Activated CD4-positive, alpha-beta T cell treated with anti-CD3 and anti-CD28 coated beads, Interleukin-2, Interleukin-4, amounts not matched to agents 100 ng/mL and 50 ng/mL, durations not matched to agents 16 hours and 8 hours (primary cell): ENCODE data around the gene ORAI1.
A peak's percentile ranks its signal among the peaks of the same experiment; 100 is the strongest.
"Not testable (repeated sequence)": the region's sequence is repeated elsewhere in the genome, so short reads cannot be mapped to it uniquely, and the experiment has no call there.

Source experiments
- DNase-seq: peaks from one replicate; pipeline ENCODE4 v3.0.0-alpha.2; 2020; ENCODE audit warnings: low spot score

ORAI1 gene

GRCh38 chr12:121649322-121649721, 23.0 kb downstream of the ORAI1 start:
- no peak for DNase-seq

- peak; percentile 57 for DNase-seq
Measured at GRCh38 chr12:121649819-121650353, 23.6 kb downstream of the ORAI1 start.

GRCh38 chr12:121651320-121651719, 25.0 kb downstream of the ORAI1 start:
- DNase-seq = no peak

GRCh38 chr12:121652767-121653497, 26.6 kb downstream of the ORAI1 start:
- DNase-seq = no peak

GRCh38 chr12:121653999-121654398, 27.7 kb downstream of the ORAI1 start:
- no peak for DNase-seq

GRCh38 chr12:121656122-121656521, 29.8 kb downstream of the ORAI1 start:
- no peak for DNase-seq

- DNase-seq = peak; percentile 84
Measured at GRCh38 chr12:121657305-121658008, 31.1 kb downstream of the ORAI1 start.

- not testable (repeated sequence) for DNase-seq
Measured at GRCh38 chr12:121661353-121662105, 35.2 kb downstream of the ORAI1 start.

GRCh38 chr12:121663610-121663929, 37.2 kb downstream of the ORAI1 start:
- DNase-seq = no peak

GRCh38 chr12:121666829-121667228, 40.5 kb downstream of the ORAI1 start:
- not testable (repeated sequence) for DNase-seq

GRCh38 chr12:121668750-121669520, 42.6 kb downstream of the ORAI1 start:
- DNase-seq = no peak

- no peak for DNase-seq
Measured at GRCh38 chr12:121669521-121669900, 43.2 kb downstream of the ORAI1 start, which contains the start of gene MORN3. Gene MORN3 (minus strand): TSS chr12:121669654. CDS start chr12:121669483, 171 bp downstream.

GRCh38 chr12:121673013-121673511, 46.7 kb downstream of the ORAI1 start:
- DNase-seq = no peak

- no peak for DNase-seq
Measured at GRCh38 chr12:121676190-121676589, 49.9 kb downstream of the ORAI1 start.

GRCh38 chr12:121678305-121678704, 52.0 kb downstream of the ORAI1 start:
- DNase-seq = no peak

- DNase-seq = no peak
Measured at GRCh38 chr12:121678716-121679300, 52.5 kb downstream of the ORAI1 start.

- DNase-seq = not testable (repeated sequence)
Measured at GRCh38 chr12:121679661-121680197, 53.4 kb downstream of the ORAI1 start.

- no peak for DNase-seq
Measured at GRCh38 chr12:121688966-121689365, 62.6 kb downstream of the ORAI1 start.

- DNase-seq = no peak
Measured at GRCh38 chr12:121689430-121689829, 63.1 kb downstream of the ORAI1 start.
